NAMALWA (cell line): Measurements from ENCODE around the gene CHST5.
"Not testable (repeated sequence)": the region's sequence is repeated elsewhere in the genome, so short reads cannot be mapped to it uniquely, and the experiment has no call there.

Experiments used
- DNase-seq: peaks from one replicate; pipeline ENCODE4 v3.0.0-alpha.2; 2015; ENCODE audit warnings: low spot score

CHST5 gene

GRCh38 chr16:75506107-75506506 lies 29.8 kb downstream of the CHST5 start:
- DNase-seq: no peak

GRCh38 chr16:75503801-75504200 lies 32.1 kb downstream of the CHST5 start:
- no peak for DNase-seq

- no peak for DNase-seq
Observed at GRCh38 chr16:75502916-75503605, 32.8 kb downstream of the CHST5 start.

GRCh38 chr16:75501820-75502219 lies 34.1 kb downstream of the CHST5 start:
- not testable (repeated sequence) for DNase-seq

- no peak for DNase-seq
Observed at GRCh38 chr16:75501359-75501758, 34.5 kb downstream of the CHST5 start.

GRCh38 chr16:75498605-75499322 lies 37.1 kb downstream of the CHST5 start:
- DNase-seq: not testable (repeated sequence)

GRCh38 chr16:75497558-75497957 lies 38.4 kb downstream of the CHST5 start:
- no peak for DNase-seq

GRCh38 chr16:75495076-75495674 lies 40.7 kb downstream of the CHST5 start, which contains the start of gene CHST6:
Gene CHST6, minus strand, starts transcription at chr16:75495441. Its CDS starts 15,613 bp downstream, at chr16:75479828.
- no peak for DNase-seq

- no peak for DNase-seq
Observed at GRCh38 chr16:75494661-75495075, 41.2 kb downstream of the CHST5 start.

- DNase-seq: no peak
Observed at GRCh38 chr16:75494184-75494583, 41.7 kb downstream of the CHST5 start.

- DNase-seq: peak; percentile 70
Observed at GRCh38 chr16:75491876-75492275, 44.0 kb downstream of the CHST5 start.

GRCh38 chr16:75488322-75488721 lies 47.6 kb downstream of the CHST5 start:
- peak; percentile 17 for DNase-seq

GRCh38 chr16:75486676-75487313 lies 49.1 kb downstream of the CHST5 start:
- DNase-seq: no peak

GRCh38 chr16:75486014-75486675 lies 49.8 kb downstream of the CHST5 start:
- DNase-seq: peak; percentile 50

- peak; percentile 82 for DNase-seq
Observed at GRCh38 chr16:75485230-75486013, 50.5 kb downstream of the CHST5 start.

GRCh38 chr16:75483222-75483621 lies 52.7 kb downstream of the CHST5 start:
- no peak for DNase-seq

GRCh38 chr16:75482434-75483205 lies 53.3 kb downstream of the CHST5 start:
- no peak for DNase-seq

- DNase-seq: no peak
Observed at GRCh38 chr16:75481475-75481874, 54.4 kb downstream of the CHST5 start.

- no peak for DNase-seq
Observed at GRCh38 chr16:75479421-75479990, 56.4 kb downstream of the CHST5 start.
